ENCODE measurements around the gene RNPEPL1. TPM values are rescaled to one million over a fixed set of nuclear protein-coding genes. Genes with fewer than 3 reads are reported as not detected.

RNPEPL1 gene
- total RNA-seq, 1 donor from 2014 or later: 29.2 TPM

DNA sequence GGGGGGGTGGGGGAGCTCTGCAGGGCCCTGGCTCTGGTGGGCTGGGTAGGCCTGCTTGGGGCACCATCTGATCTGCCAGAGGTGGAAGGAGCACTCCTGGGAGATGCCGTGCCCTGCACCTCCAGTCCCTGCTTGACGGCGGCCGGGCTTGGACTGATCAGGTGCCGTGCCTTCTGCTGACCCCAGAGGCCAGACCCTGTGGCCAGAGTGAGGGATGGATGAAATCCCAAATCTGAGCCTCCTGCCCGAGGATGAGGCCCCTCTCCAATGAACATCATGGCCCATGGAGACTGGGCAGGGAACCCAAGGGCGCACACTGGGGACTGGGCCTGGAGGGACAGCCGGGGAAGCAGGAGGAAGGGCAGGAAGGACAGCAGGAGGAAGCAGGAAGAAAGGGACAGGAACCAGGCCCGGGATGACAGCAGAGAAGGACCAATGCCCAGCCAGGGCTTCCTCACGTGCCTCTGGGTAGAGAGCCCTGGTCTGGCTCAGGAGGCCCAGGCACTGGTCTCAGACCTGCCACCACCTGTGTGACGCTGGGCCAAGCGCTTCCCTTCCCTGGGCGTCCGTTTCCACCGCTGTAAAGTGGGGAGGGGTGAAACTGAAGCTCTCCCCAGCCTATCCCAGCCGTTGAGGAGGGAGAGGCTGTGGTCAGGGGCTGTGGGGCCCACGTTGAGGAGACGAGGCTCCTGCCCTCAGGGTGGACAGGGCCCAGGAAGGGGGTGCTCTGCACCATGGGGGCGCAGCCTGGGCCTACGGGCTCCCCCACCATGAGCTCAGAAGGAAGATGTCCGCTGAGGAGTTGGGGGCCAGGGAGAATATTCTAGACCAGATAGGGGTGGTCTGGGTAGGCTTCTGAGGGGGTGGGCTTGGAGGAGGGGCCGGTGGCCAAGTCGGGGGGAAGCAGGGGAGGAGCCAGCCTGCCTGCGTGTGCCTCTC lies 56.0 kb downstream of the RNPEPL1 start:
- no peak for DNase-seq (ENCODE audit: low spot score)
- Mint-ChIP-seq H3K27me3 (ENCODE audit: unreplicated experiment) (peaks cover 7% of the 10 kb centered on the region), H3K4me3 (ENCODE audit: unreplicated experiment) (no peak overlapping the region), H3K27ac (ENCODE audit: unreplicated experiment) (no peak overlapping the region), H3K9me3 (ENCODE audit: unreplicated experiment) (no peaks in the 10 kb centered on the region), H3K4me1 (ENCODE audit: unreplicated experiment) (peaks cover 5% of the 10 kb centered on the region), H3K36me3 (ENCODE audit: low read depth, unreplicated experiment) (peaks cover 3% of the 10 kb centered on the region)
- TF ChIP-seq CTCF (IDR thresholded peaks at IDR 0.05; ENCODE audit: unreplicated experiment): no peak

DNA sequence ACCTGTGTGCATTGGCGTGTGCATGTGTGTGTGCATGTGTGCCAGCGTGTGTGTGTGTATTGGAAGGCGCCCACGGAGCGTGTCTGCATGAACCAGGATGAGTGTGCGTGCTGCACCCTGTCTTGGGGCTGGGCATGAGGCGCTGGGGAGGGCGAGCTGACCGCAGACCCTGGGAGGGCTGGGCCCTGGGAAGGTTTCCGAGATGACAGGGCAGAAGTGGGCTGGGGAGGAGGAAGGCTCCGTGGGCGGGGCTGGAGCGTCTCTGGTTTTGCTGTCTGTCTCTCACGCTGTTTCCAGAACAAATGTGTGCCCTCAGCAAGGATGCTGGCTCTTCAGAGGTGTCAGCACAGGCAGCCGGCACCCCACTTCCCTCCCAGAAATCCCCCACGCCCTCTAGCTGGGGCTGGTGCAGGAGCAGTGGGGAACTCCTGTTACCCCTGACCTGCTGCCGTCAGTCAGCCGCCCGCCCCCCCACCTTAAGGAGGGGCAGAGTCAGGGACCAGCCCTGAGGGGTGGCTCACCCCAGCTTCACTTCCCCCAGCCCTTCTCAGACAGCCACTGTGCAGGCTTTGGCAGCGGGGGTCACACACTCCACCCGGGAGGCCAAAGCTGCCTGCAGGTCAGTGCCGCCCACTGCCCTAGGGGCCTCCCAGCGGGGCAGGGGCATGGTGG lies 56.8 kb downstream of the RNPEPL1 start, which contains the start of gene GPR35:
TSS of gene GPR35 (plus strand) at position 531 of the 672 bp plus-strand sequence. CDS start 4,473 bp downstream, outside the sequence.
- peaks cover 3% of the 10 kb centered on the region for H3K36me3 Mint-ChIP-seq (ENCODE audit: low read depth, unreplicated experiment)
- H3K9me3 Mint-ChIP-seq (ENCODE audit: unreplicated experiment): no peaks in the 10 kb centered on the region
- H3K4me3 Mint-ChIP-seq (ENCODE audit: unreplicated experiment): peak within 1 kb of the TSS; percentile 51
- no peak for TF ChIP-seq CTCF (IDR thresholded peaks at IDR 0.05; ENCODE audit: unreplicated experiment)
- no peak within 1 kb of the TSS for H3K27ac Mint-ChIP-seq (ENCODE audit: unreplicated experiment)
- no peak for DNase-seq (ENCODE audit: low spot score)
- H3K4me1 Mint-ChIP-seq (ENCODE audit: unreplicated experiment): peaks cover 5% of the 10 kb centered on the region
- peaks cover 8% of the 10 kb centered on the region for H3K27me3 Mint-ChIP-seq (ENCODE audit: unreplicated experiment)

DNA sequence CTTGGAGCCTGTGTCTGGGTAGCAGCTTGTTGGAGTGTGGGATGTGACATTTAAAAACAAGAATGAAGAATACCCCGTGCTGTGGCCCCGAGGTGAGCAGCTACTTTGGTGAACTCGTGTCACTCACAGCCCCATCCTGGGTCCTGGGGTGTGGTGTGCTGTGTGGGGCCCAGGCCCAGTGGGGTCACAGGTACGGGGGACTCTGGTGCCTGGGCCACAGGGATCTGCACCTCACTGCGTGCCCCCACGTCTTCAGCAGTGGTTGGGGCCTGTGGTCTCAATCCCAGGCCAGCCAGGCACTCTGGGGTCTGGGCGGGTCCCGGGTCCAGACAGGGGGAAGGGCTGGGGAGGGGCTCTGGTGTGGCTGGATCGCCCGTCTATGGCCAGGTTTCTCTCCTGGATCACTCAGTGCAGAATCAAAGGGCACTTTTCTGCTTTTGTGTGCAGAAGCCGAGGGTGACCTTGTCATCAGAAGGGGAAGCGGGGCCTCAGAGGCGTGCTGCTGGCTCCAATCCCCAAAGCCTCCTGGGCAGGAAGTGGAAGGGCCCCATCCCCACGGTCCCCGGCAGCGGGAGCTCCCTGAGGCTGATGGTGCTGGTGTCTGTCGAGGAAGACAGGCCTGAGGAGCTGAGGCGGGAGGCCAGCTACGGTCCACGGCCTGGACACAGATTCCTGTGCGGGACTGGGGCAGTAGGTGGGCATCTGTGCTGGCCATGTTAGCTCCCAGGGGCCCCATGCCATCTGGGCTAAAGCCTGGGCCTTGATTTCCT lies 58.4 kb downstream of the RNPEPL1 start:
- Mint-ChIP-seq H3K36me3 (ENCODE audit: low read depth, unreplicated experiment) (no peaks in the 10 kb centered on the region), H3K27me3 (ENCODE audit: unreplicated experiment) (peaks cover 9% of the 10 kb centered on the region), H3K27ac (ENCODE audit: unreplicated experiment) (no peak overlapping the region), H3K4me3 (ENCODE audit: unreplicated experiment) (no peak overlapping the region), H3K4me1 (ENCODE audit: unreplicated experiment) (peaks cover 3% of the 10 kb centered on the region), H3K9me3 (ENCODE audit: unreplicated experiment) (no peaks in the 10 kb centered on the region)
- no peak for DNase-seq (ENCODE audit: low spot score)
- TF ChIP-seq CTCF (IDR thresholded peaks at IDR 0.05; ENCODE audit: unreplicated experiment): no peak

GRCh38 chr2:240627736-240628506 lies 59.6 kb downstream of the RNPEPL1 start:
- Mint-ChIP-seq H3K27ac (ENCODE audit: unreplicated experiment) (no peak overlapping the region), H3K27me3 (ENCODE audit: unreplicated experiment) (peaks cover 4% of the 10 kb centered on the region), H3K9me3 (ENCODE audit: unreplicated experiment) (peaks cover 6% of the 10 kb centered on the region), H3K4me3 (ENCODE audit: unreplicated experiment) (no peak overlapping the region), H3K36me3 (ENCODE audit: low read depth, unreplicated experiment) (peaks cover 2% of the 10 kb centered on the region), H3K4me1 (ENCODE audit: unreplicated experiment) (no peaks in the 10 kb centered on the region)
- TF ChIP-seq CTCF (IDR thresholded peaks at IDR 0.05; ENCODE audit: unreplicated experiment): no peak
- no peak for DNase-seq (ENCODE audit: low spot score)

All from endothelial cell (in vitro differentiated cells).